Mesenchymal stem cell (in vitro differentiated cells and primary cell): ENCODE measurements around the gene DEUP1. TPM values are rescaled to one million over a fixed set of nuclear protein-coding genes. Genes with fewer than 3 reads are reported as not detected.
A peak's percentile ranks its signal among the peaks of the same experiment; 100 is the strongest.

Experiments
- DNase-seq: peaks from one replicate; pipeline ENCODE4 v3.0.0-alpha.2; 2013
- H2AFZ ChIP-seq: one replicate; pipeline ENCODE4 v1.6.1; 2013; ENCODE audit warnings: low read depth, mild to moderate bottlenecking, control low read depth, inconsistent platforms, low read length, moderate library complexity
- H2AK5ac ChIP-seq: 2 replicates; pipeline ENCODE4 v1.6.1; 2013; ENCODE audit warnings: low read length, moderate library complexity, mild to moderate bottlenecking, inconsistent platforms; ENCODE audit not compliant: severe bottlenecking
- H2BK120ac ChIP-seq: one replicate; pipeline ENCODE4 v1.6.1; 2013; ENCODE audit warnings: low read depth, mild to moderate bottlenecking, inconsistent platforms, low read length, moderate library complexity
- H2BK12ac ChIP-seq, 2 experiments: one replicate each; pipeline ENCODE4 v1.6.1; 2013; ENCODE audit warnings: inconsistent platforms in 2 of 2, low read length in 2 of 2, mild to moderate bottlenecking in 2 of 2, moderate library complexity in 2 of 2, control low read depth in 1 of 2
- H2BK15ac ChIP-seq: one replicate; pipeline ENCODE4 v1.6.1; 2013; ENCODE audit warnings: mild to moderate bottlenecking, low read depth, inconsistent platforms; ENCODE audit not compliant: poor library complexity, severe bottlenecking
- H2BK5ac ChIP-seq: 2 replicates; pipeline ENCODE4 v1.6.1; 2013; ENCODE audit warnings: low read depth, mild to moderate bottlenecking, low read length, control low read depth, inconsistent platforms; ENCODE audit not compliant: poor library complexity, severe bottlenecking
- H3K14ac ChIP-seq, 2 experiments: one replicate each; pipeline ENCODE4 v1.6.1; 2013; ENCODE audit warnings: inconsistent platforms in 2 of 2, low read length in 2 of 2, control low read depth in 1 of 2, mild to moderate bottlenecking in 1 of 2, moderate library complexity in 1 of 2
- H3K18ac ChIP-seq, 2 experiments: one replicate each; pipeline ENCODE4 v1.6.1; 2013; ENCODE audit warnings: inconsistent platforms in 2 of 2, low read length in 2 of 2, control low read depth in 1 of 2, low read depth in 1 of 2, mild to moderate bottlenecking in 1 of 2
- H3K23ac ChIP-seq, 2 experiments: one replicate each; pipeline ENCODE4 v1.6.1; 2013; ENCODE audit warnings: inconsistent platforms in 2 of 2, low read length in 2 of 2, mild to moderate bottlenecking in 2 of 2, moderate library complexity in 2 of 2, control low read depth in 1 of 2
- H3K27ac ChIP-seq: 2 replicates; pipeline ENCODE4 v1.5.1; 2013; ENCODE audit warnings: mild to moderate bottlenecking, moderate library complexity, low read length, control low read depth, inconsistent platforms; ENCODE audit not compliant: poor library complexity, severe bottlenecking
- H3K27me3 ChIP-seq, 2 experiments: 2 replicates each; pipeline versions ENCODE4 v1.6.1 to v1.7.0; 2013; ENCODE audit warnings: low read length in 2 of 2, mild to moderate bottlenecking in 2 of 2, moderate library complexity in 2 of 2, control low read depth in 1 of 2, inconsistent platforms in 1 of 2; ENCODE audit not compliant: control insufficient read depth in 1 of 2, insufficient read depth in 1 of 2
- H3K36me3 ChIP-seq, 2 experiments: 2 replicates each; pipeline versions ENCODE4 v1.6.1 to v1.7.0; 2013; ENCODE audit warnings: low read length in 2 of 2, control low read depth in 1 of 2, inconsistent platforms in 1 of 2, low read depth in 1 of 2, mild to moderate bottlenecking in 1 of 2; ENCODE audit not compliant: insufficient read depth in 2 of 2, control insufficient read depth in 1 of 2
- H3K4ac ChIP-seq, 2 experiments: one replicate each; pipeline ENCODE4 v1.6.1; 2013; ENCODE audit warnings: inconsistent platforms in 2 of 2, low read length in 2 of 2, mild to moderate bottlenecking in 2 of 2, moderate library complexity in 2 of 2, control low read depth in 1 of 2, low read depth in 1 of 2
- H3K4me1 ChIP-seq: 2 replicates; pipeline ENCODE4 v1.6.1; 2013; ENCODE audit warnings: low read depth, low read length, control low read depth; ENCODE audit not compliant: control insufficient read depth, insufficient read depth
- H3K4me2 ChIP-seq: 2 replicates; pipeline ENCODE4 v1.6.1; 2013; ENCODE audit warnings: low read length, mild to moderate bottlenecking, inconsistent platforms; ENCODE audit not compliant: poor library complexity, severe bottlenecking
- H3K4me3 ChIP-seq, 2 experiments: 2 replicates each; pipeline versions ENCODE4 v1.5.1 to v1.7.0; 2013; ENCODE audit warnings: low read length in 2 of 2, mild to moderate bottlenecking in 2 of 2, control low read depth in 1 of 2, low read depth in 1 of 2; ENCODE audit not compliant: insufficient read depth in 1 of 2
- H3K79me1 ChIP-seq: replicated peaks from 2 replicates; pipeline ENCODE4 v1.6.1; 2013; ENCODE audit warnings: mild to moderate bottlenecking, control low read depth, low read length, inconsistent platforms; ENCODE audit not compliant: poor library complexity, severe bottlenecking
- H3K9ac ChIP-seq: 2 replicates; pipeline ENCODE4 v1.7.0; 2013; ENCODE audit warnings: mild to moderate bottlenecking, low read length, moderate library complexity
- H3K9me3 ChIP-seq: 2 replicates; pipeline ENCODE4 v1.7.0; 2013; ENCODE audit warnings: mild to moderate bottlenecking, low read length; ENCODE audit not compliant: control insufficient read depth
- H4K8ac ChIP-seq: one replicate; pipeline ENCODE4 v1.6.1; 2013; ENCODE audit warnings: inconsistent platforms, mild to moderate bottlenecking, low read length, moderate library complexity
- H4K91ac ChIP-seq: one replicate; pipeline ENCODE4 v1.6.1; 2013; ENCODE audit warnings: mild to moderate bottlenecking, low read length, inconsistent platforms
- WGBS: methylation state at CpG from one replicate; pipeline ENCODE4 v1.1.7; 2013; ENCODE audit warnings: mixed read lengths; 5-methylcytosine and 5-hydroxymethylcytosine counted together
- polyA plus RNA-seq, 2 experiments: library from polyadenylated mRNA; stranded (reverse); fragments of 200-250 nt; gene quantifications; one replicate each; pipeline ENCODE4 v1.2.3, GENCODE V29; 2013

Gene DEUP1
- not detected for polyA plus RNA-seq (2013, experiment 1 of 2)
- not detected for polyA plus RNA-seq (2013, experiment 2 of 2)

- H3K4me2 ChIP-seq = peak within 1 kb of the TSS; percentile 56
- H3K4me1 ChIP-seq = peaks cover 9% of the 10 kb centered on the region
- H3K36me3 ChIP-seq = no peaks in the 10 kb centered on the region
- no peaks in the 10 kb centered on the region for H3K79me1 ChIP-seq
- H3K14ac ChIP-seq = no peak within 1 kb of the TSS
- H3K9me3 ChIP-seq = no peaks in the 10 kb centered on the region
- H4K91ac ChIP-seq = no peak within 1 kb of the TSS
- H3K4ac ChIP-seq = no peak within 1 kb of the TSS
- H2BK5ac ChIP-seq = no peak within 1 kb of the TSS
- no peak within 1 kb of the TSS for H2AK5ac ChIP-seq
- WGBS = 4% methylated on average over 49 of the region's 73 CpGs
- H2BK12ac ChIP-seq = no peak within 1 kb of the TSS
- peaks cover 5 to 26% of the 10 kb centered on the region in 2 experiments for H3K27me3 ChIP-seq
- peak; percentile 26 for DNase-seq
- H2BK15ac ChIP-seq = peak within 1 kb of the TSS; percentile 83
- H3K27ac ChIP-seq = no peak within 1 kb of the TSS
- peak within 1 kb of the TSS; percentile 58 for H3K9ac ChIP-seq
- no peak within 1 kb of the TSS for H3K23ac ChIP-seq
- peak within 1 kb of the TSS; percentile 41 for H4K8ac ChIP-seq
- peak within 1 kb of the TSS; percentile 64 to 70 for H3K4me3 ChIP-seq
- H3K18ac ChIP-seq = no peak within 1 kb of the TSS
- H2AFZ ChIP-seq = peak within 1 kb of the TSS; percentile 72
- H2BK120ac ChIP-seq = no peak within 1 kb of the TSS
Observed at GRCh38 chr11:93330446-93330984, at the start of gene DEUP1. DEUP1 (plus strand) TSS chr11:93330742; CDS start chr11:93332260, 1,518 bp downstream.

GRCh38 chr11:93285430-93285829 is 45.1 kb upstream of the DEUP1 start:
- no peak overlapping the region for H2BK12ac ChIP-seq
- H3K4me1 ChIP-seq = peaks cover 5% of the 10 kb centered on the region
- H2BK15ac ChIP-seq = no peak overlapping the region
- WGBS = 53% methylated on average over 2 of the region's 2 CpGs
- no peak overlapping the region for H3K27ac ChIP-seq
- no peak overlapping the region for H3K4me2 ChIP-seq
- peak overlapping the region in 1 of 2 experiments; percentile 15 for H3K14ac ChIP-seq
- no peak overlapping the region for H3K4ac ChIP-seq
- no peak for DNase-seq
- H3K4me3 ChIP-seq = no peak overlapping the region
- H2BK5ac ChIP-seq = no peak overlapping the region
- H3K27me3 ChIP-seq = peaks cover 0 to 4% of the 10 kb centered on the region in 2 experiments
- no peaks in the 10 kb centered on the region for H3K9me3 ChIP-seq
- H2AFZ ChIP-seq = no peak overlapping the region
- H4K91ac ChIP-seq = no peak overlapping the region
- H3K23ac ChIP-seq = no peak overlapping the region
- H3K36me3 ChIP-seq = no peaks in the 10 kb centered on the region
- H3K18ac ChIP-seq = no peak overlapping the region
- H3K9ac ChIP-seq = no peak overlapping the region
- H3K79me1 ChIP-seq = no peaks in the 10 kb centered on the region
- no peak overlapping the region for H4K8ac ChIP-seq
- H2BK120ac ChIP-seq = no peak overlapping the region
- H2AK5ac ChIP-seq = no peak overlapping the region

GRCh38 chr11:93287434-93287833 is 43.1 kb upstream of the DEUP1 start:
- no peak overlapping the region for H3K18ac ChIP-seq
- no peaks in the 10 kb centered on the region for H3K9me3 ChIP-seq
- peaks cover 0 to 4% of the 10 kb centered on the region in 2 experiments for H3K27me3 ChIP-seq
- no peak overlapping the region for H3K4ac ChIP-seq
- no peak overlapping the region for H2BK12ac ChIP-seq
- no peak overlapping the region for H2AFZ ChIP-seq
- no peaks in the 10 kb centered on the region for H3K79me1 ChIP-seq
- no peak overlapping the region for H4K91ac ChIP-seq
- H3K23ac ChIP-seq = no peak overlapping the region
- no peak overlapping the region for H3K4me2 ChIP-seq
- H3K4me3 ChIP-seq = no peak overlapping the region
- H2AK5ac ChIP-seq = no peak overlapping the region
- no peak overlapping the region for H3K27ac ChIP-seq
- peaks cover 5% of the 10 kb centered on the region for H3K4me1 ChIP-seq
- H3K9ac ChIP-seq = no peak overlapping the region
- 89% methylated on average over 1 of the region's 2 CpGs for whole genome bisulfite sequencing
- no peak overlapping the region for H2BK15ac ChIP-seq
- H3K36me3 ChIP-seq = no peaks in the 10 kb centered on the region
- H2BK5ac ChIP-seq = no peak overlapping the region
- no peak overlapping the region for H3K14ac ChIP-seq
- H2BK120ac ChIP-seq = no peak overlapping the region
- no peak for DNase-seq
- no peak overlapping the region for H4K8ac ChIP-seq

- no peak overlapping the region for H2AFZ ChIP-seq
- H3K36me3 ChIP-seq = no peaks in the 10 kb centered on the region
- H3K4ac ChIP-seq = no peak overlapping the region
- no peaks in the 10 kb centered on the region for H3K79me1 ChIP-seq
- H2BK12ac ChIP-seq = no peak overlapping the region
- H2BK15ac ChIP-seq = no peak overlapping the region
- H3K9ac ChIP-seq = no peak overlapping the region
- H2BK5ac ChIP-seq = no peak overlapping the region
- no peak overlapping the region for H3K27ac ChIP-seq
- no peak overlapping the region for H4K8ac ChIP-seq
- H3K18ac ChIP-seq = no peak overlapping the region
- peaks cover 0 to 4% of the 10 kb centered on the region in 2 experiments for H3K27me3 ChIP-seq
- no peak overlapping the region for H2BK120ac ChIP-seq
- WGBS = 86% methylated on average over 3 of the region's 3 CpGs
- H3K4me1 ChIP-seq = peaks cover 5% of the 10 kb centered on the region
- no peak overlapping the region for H3K23ac ChIP-seq
- no peak overlapping the region for H3K4me3 ChIP-seq
- DNase-seq = no peak
- no peak overlapping the region for H3K4me2 ChIP-seq
- no peak overlapping the region for H3K14ac ChIP-seq
- H3K9me3 ChIP-seq = no peaks in the 10 kb centered on the region
- H4K91ac ChIP-seq = no peak overlapping the region
- H2AK5ac ChIP-seq = no peak overlapping the region
Observed at GRCh38 chr11:93288079-93288478, 42.5 kb upstream of the DEUP1 start.
